ENCODE measurements around the gene CSNK2A1. TPM values are rescaled to one million over a fixed set of nuclear protein-coding genes. Genes with fewer than 3 reads are reported as not detected.
"Not testable (repeated sequence)": the region's sequence is repeated elsewhere in the genome, so short reads cannot be mapped to it uniquely, and the experiment has no call there.

Gene CSNK2A1
- total RNA-seq, 2 donors from 2014 or later: 84.5 to 125 TPM

GRCh38 chr20:454951-455350, 88.6 kb downstream of the CSNK2A1 start:
- no peak for TF ChIP-seq CTCF (IDR thresholded peaks at IDR 0.05)
- Histone ChIP-seq H3K9me3 (no peaks in the 10 kb centered on the region), H3K27me3 (no peaks in the 10 kb centered on the region), H3K27ac (no peak overlapping the region), H3K36me3 (no peaks in the 10 kb centered on the region), H3K4me3 (no peak overlapping the region), H3K4me1 (peaks cover 0 to 20% of the 10 kb centered on the region in 2 donors)
- DNase-seq (ENCODE audit: low spot score): no peak

GRCh38 chr20:452021-452420, 91.6 kb downstream of the CSNK2A1 start:
- not testable (repeated sequence) for H3K36me3 ChIP-seq; H3K4me3 ChIP-seq; H3K27ac ChIP-seq; H3K9me3 ChIP-seq; H3K27me3 ChIP-seq; DNase-seq (ENCODE audit: low spot score); H3K4me1 ChIP-seq

GRCh38 chr20:445514-446336, 97.9 kb downstream of the CSNK2A1 start:
- no peaks in the 10 kb centered on the region for H3K27me3 ChIP-seq
- no peak for TF ChIP-seq CTCF (IDR thresholded peaks at IDR 0.05)

GRCh38 chr20:444862-445426, 98.6 kb downstream of the CSNK2A1 start:
- H3K27ac ChIP-seq: peak overlapping the region in 1 of 2 donors; percentile 20
- no peak for TF ChIP-seq CTCF (IDR thresholded peaks at IDR 0.05)
- H3K4me1 ChIP-seq: peaks cover 0 to 21% of the 10 kb centered on the region in 2 donors
- no peak overlapping the region for H3K4me3 ChIP-seq
- peaks cover 45% of the 10 kb centered on the region for H3K36me3 ChIP-seq
- H3K9me3 ChIP-seq: no peaks in the 10 kb centered on the region
- DNase-seq (ENCODE audit: low spot score): no peak
- H3K27me3 ChIP-seq: no peaks in the 10 kb centered on the region

More at GRCh38 chr20:445514-446336, 97.9 kb downstream of the CSNK2A1 start:
- DNase-seq (ENCODE audit: low spot score): no peak
- Histone ChIP-seq H3K27ac (peak overlapping the region in 1 of 2 donors; percentile 20), H3K36me3 (peaks cover 37% of the 10 kb centered on the region), H3K9me3 (no peaks in the 10 kb centered on the region), H3K4me1 (peaks cover 0 to 26% of the 10 kb centered on the region in 2 donors), H3K4me3 (no peak overlapping the region)

- Histone ChIP-seq H3K9me3 (no peaks in the 10 kb centered on the region), H3K4me1 (peaks cover 0 to 21% of the 10 kb centered on the region in 2 donors), H3K27ac (no peak overlapping the region), H3K36me3 (peaks cover 53% of the 10 kb centered on the region), H3K4me3 (no peak overlapping the region), H3K27me3 (no peaks in the 10 kb centered on the region)
- TF ChIP-seq CTCF (IDR thresholded peaks at IDR 0.05): no peak
- DNase-seq (ENCODE audit: low spot score): no peak
Observed at GRCh38 chr20:444117-444516, 99.5 kb downstream of the CSNK2A1 start.

GRCh38 chr20:443223-443775, 100.3 kb downstream of the CSNK2A1 start:
- H3K36me3 ChIP-seq: peaks cover 61% of the 10 kb centered on the region

More at GRCh38 chr20:443223-443775, 100.3 kb downstream of the CSNK2A1 start:
- Histone ChIP-seq H3K4me3 (no peak overlapping the region), H3K9me3 (no peaks in the 10 kb centered on the region), H3K4me1 (peaks cover 0 to 21% of the 10 kb centered on the region in 2 donors), H3K27ac (no peak overlapping the region), H3K27me3 (no peaks in the 10 kb centered on the region)
- DNase-seq (ENCODE audit: low spot score): no peak
- TF ChIP-seq CTCF (IDR thresholded peaks at IDR 0.05): no peak

Measured in right atrium auricular region (tissue), 2 donors.